PC-3 (cell line): ENCODE results near the gene AGER. TPM values are rescaled to one million over a fixed set of nuclear protein-coding genes. Genes with fewer than 3 reads are reported as not detected.
A peak's percentile ranks its signal among the peaks of the same experiment; 100 is the strongest.

Source experiments
- ATAC-seq: fragments of 200-7000 bp; cut with Tn5 transposase; 2 replicates; pipeline ENCODE4 v1.9.1; 2020; ENCODE audit warnings: mild to moderate bottlenecking, moderate library complexity
- BruUV-seq: library from RNA; stranded (reverse); fragments of 400-500 nt; replicated peaks from 2 replicates; lab custom pipeline; 2021; lab: Mats Ljungman, UMichigan
- CTCF ChIA-PET: fragments of 300-600 bp; sonication (Branson Sonifier 250); formaldehyde crosslinking; loops from one replicate; lab custom pipeline; 2022; ENCODE audit warnings: antibody characterized with exemption; lab: Charles Lee
- POLR2A ChIA-PET: fragments of 300-600 bp; sonication (Branson Sonifier 250); formaldehyde crosslinking; loops from one replicate; lab custom pipeline; 2022; ENCODE audit warnings: antibody characterized with exemption; ENCODE audit not compliant: unreplicated experiment; lab: Charles Lee
- DNase-seq: peaks from one replicate; pipeline ENCODE4 v3.0.0-alpha.2; 2015
- H2AFZ ChIP-seq: fragments of 300-600 bp; sonication (generic); 2 replicates; pipeline ENCODE4 v1.6.0; 2016; ENCODE audit warnings: antibody characterized with exemption, low read length
- H3F3A ChIP-seq: fragments of 300-600 bp; sonication (generic); one replicate; pipeline ENCODE4 v1.6.0; 2017; ENCODE audit warnings: antibody characterized with exemption, low read length, control low read depth, mild to moderate bottlenecking; ENCODE audit not compliant: unreplicated experiment
- H3K27ac ChIP-seq: fragments of 300-600 bp; sonication (generic); 2 replicates; pipeline ENCODE4 v1.5.1; 2016; ENCODE audit warnings: mild to moderate bottlenecking, low read length
- H3K27me3 ChIP-seq: fragments of 300-600 bp; sonication (generic); 2 replicates; pipeline ENCODE4 v1.6.1; 2016; ENCODE audit warnings: low read length, mixed read lengths
- H3K36me3 ChIP-seq: fragments of 300-600 bp; sonication (generic); 2 replicates; pipeline ENCODE4 v1.6.1; 2016; ENCODE audit warnings: low read depth, mixed run types, low read length, mixed read lengths
- H3K4me1 ChIP-seq: fragments of 300-600 bp; sonication (generic); 2 replicates; pipeline ENCODE4 v1.5.1; 2016; ENCODE audit warnings: low read length; ENCODE audit not compliant: insufficient read depth
- H3K4me2 ChIP-seq: fragments of 300-600 bp; sonication (generic); 2 replicates; pipeline ENCODE4 v1.6.0; 2016; ENCODE audit warnings: low read length
- H3K4me3 ChIP-seq: fragments of 300-600 bp; sonication (generic); 2 replicates; pipeline ENCODE4 v1.5.1; 2016; ENCODE audit warnings: mild to moderate bottlenecking, low read length, mixed read lengths
- H3K79me2 ChIP-seq: fragments of 300-600 bp; sonication (generic); 2 replicates; pipeline ENCODE4 v1.6.1; 2017; ENCODE audit warnings: low read length, mixed read lengths
- H3K9ac ChIP-seq: fragments of 300-600 bp; sonication (generic); 2 replicates; pipeline ENCODE4 v1.6.0; 2016; ENCODE audit warnings: mild to moderate bottlenecking, low read length
- H3K9me2 ChIP-seq: fragments of 300-600 bp; sonication (generic); replicated peaks from 2 replicates; pipeline ENCODE4 v1.6.1; 2016; ENCODE audit warnings: mixed run types, low read length, mixed read lengths
- H3K9me3 ChIP-seq: fragments of 300-600 bp; sonication (generic); 2 replicates; pipeline ENCODE4 v1.6.1; 2016; ENCODE audit warnings: low read length, mixed read lengths
- H4K20me1 ChIP-seq: fragments of 300-600 bp; sonication (generic); 2 replicates; pipeline ENCODE4 v1.6.1; 2016; ENCODE audit warnings: low read length, mixed read lengths
- CTCF ChIP-seq: fragments of 300-600 bp; sonication (generic); conservative IDR thresholded peaks from 2 replicates; pipeline ENCODE4 v1.5.1; 2017; ENCODE audit warnings: antibody characterized with exemption, low read depth, mild to moderate bottlenecking, low read length
- EZH2 ChIP-seq: fragments of 300-600 bp; sonication (generic); IDR thresholded peaks from one replicate; pipeline ENCODE4 v1.6.1; 2017; ENCODE audit warnings: antibody characterized with exemption, mild to moderate bottlenecking, low read length; ENCODE audit not compliant: unreplicated experiment
- EZH2phosphoT487 ChIP-seq: fragments of 300-600 bp; sonication (generic); IDR thresholded peaks from 2 replicates; pipeline ENCODE4 v1.6.1; 2018; ENCODE audit warnings: mild to moderate bottlenecking, antibody characterized with exemption, low read length, borderline replicate concordance
- intact Hi-C: fragments of 100-400 bp; cut with micrococcal nuclease; formaldehyde crosslinking; loops from 2 replicates; pipeline ENCODE4 v1.9.0; 2023
- total RNA-seq: library from RNA; depleted of rRNA; stranded (reverse); fragments of >200 nt; gene quantifications from 2 replicates; pipeline ENCODE4 v1.2.3, GENCODE V29; 2014

The AGER gene
- total RNA-seq, 1 experiment from 2014 or later, result 2.0 TPM

- Histone ChIP-seq H3K4me2 (peak overlapping the region; percentile 100), H2AFZ (peak overlapping the region; percentile 77), H3K9me3 (no peaks in the 10 kb centered on the region), H3K36me3 (peaks cover 5% of the 10 kb centered on the region), H3K4me3 (peak overlapping the region; percentile 94), H3K27ac (no peak overlapping the region), H4K20me1 (no peaks in the 10 kb centered on the region), H3K9ac (peak overlapping the region; percentile 86), H3K9me2 (no peaks in the 10 kb centered on the region), H3K79me2 (peaks cover 32% of the 10 kb centered on the region), H3K4me1 (peaks cover 33% of the 10 kb centered on the region), H3K27me3 (no peaks in the 10 kb centered on the region), H3F3A (no peaks in the 10 kb centered on the region)
- POLR2A ChIA-PET, result interaction anchor here (0.6 kb wide), 1 partner anchor 205 kb away, joined by 6 read pairs; no protein-coding TSS in a partner anchor
- DNase-seq, result no peak
- CTCF ChIA-PET, result interaction anchor here (0.7 kb wide), 1 partner anchor 9 kb away, joined by 5 read pairs; no protein-coding TSS in a partner anchor
- ATAC-seq, result peak; percentile 0; the same call in 1 of the 2 replicates
- intact Hi-C loops, result loop anchor here (1.0 to 5.0 kb wide), 3 partner anchors 17 to 221 kb away; partner anchors contain the start of genes FKBPL, NELFE and SKIC2
- TSS peak; percentile 27 for BruUV-seq
- no peak for TF ChIP-seq CTCF
- TF ChIP-seq EZH2, result no peak
- TF ChIP-seq EZH2phosphoT487, result no peak
Observed at GRCh38 chr6:32178547-32179440, 5.3 kb downstream of the AGER start.

GRCh38 chr6:32177788-32178546 lies 6.1 kb downstream of the AGER start, which contains the start of gene RNF5:
TSS of gene RNF5 (plus strand) at chr6:32178405. CDS start at chr6:32178512, 107 bp downstream.
- POLR2A ChIA-PET, result interaction anchor here (0.6 to 1.0 kb wide), 2 partner anchors 18 to 85 kb away, joined by 3 read pairs; no protein-coding TSS in a partner anchor
- Histone ChIP-seq H4K20me1 (no peaks in the 10 kb centered on the region), H2AFZ (peak within 1 kb of the TSS; percentile 95)

More at GRCh38 chr6:32177788-32178546, 6.1 kb downstream of the AGER start, which contains the start of gene RNF5:
- TF ChIP-seq CTCF, result no peak
- TF ChIP-seq EZH2, result no peak
- no peak for TF ChIP-seq EZH2phosphoT487
- Histone ChIP-seq H3K27ac (peak within 1 kb of the TSS; percentile 83), H3F3A (no peaks in the 10 kb centered on the region), H3K4me1 (peaks cover 33% of the 10 kb centered on the region), H3K9me3 (no peaks in the 10 kb centered on the region), H3K9me2 (no peaks in the 10 kb centered on the region), H3K4me2 (peak within 1 kb of the TSS; percentile 100), H3K4me3 (peak within 1 kb of the TSS; percentile 94), H3K36me3 (peaks cover 5% of the 10 kb centered on the region), H3K79me2 (peaks cover 33% of the 10 kb centered on the region), H3K9ac (peak within 1 kb of the TSS; percentile 86), H3K27me3 (no peaks in the 10 kb centered on the region)
- ATAC-seq (peak; percentile 86), DNase-seq (peak; percentile 100)
- intact Hi-C loops, result loop anchor here (1.0 to 5.0 kb wide), 3 partner anchors 17 to 221 kb away; partner anchors contain the start of genes FKBPL, NELFE and SKIC2
- no TSS peak for BruUV-seq
- CTCF ChIA-PET, result interaction anchor here (1.1 kb wide), 1 partner anchor 18 kb away, joined by 4 read pairs; no protein-coding TSS in a partner anchor
